Eye (tissue), 1 donor: ENCODE data around the gene ZFR2.

Source experiments
- DNase-seq: peaks from one replicate; pipeline ENCODE4 v3.0.0-alpha.2; 2015

Gene ZFR2

GRCh38 chr19:3785938-3786824, 82.7 kb downstream of the ZFR2 start, which contains the start of gene MATK:
MATK (minus strand) TSS chr19:3786381; CDS start chr19:3785135, 1,246 bp downstream.
- peak; percentile 31 for DNase-seq

- DNase-seq: peak; percentile 16
Observed at GRCh38 chr19:3785451-3785937, 83.3 kb downstream of the ZFR2 start.

- no peak for DNase-seq
Observed at GRCh38 chr19:3784607-3785450, 84.0 kb downstream of the ZFR2 start.

- DNase-seq: no peak
Observed at GRCh38 chr19:3783660-3784584, 84.9 kb downstream of the ZFR2 start.

GRCh38 chr19:3782903-3783302, 85.9 kb downstream of the ZFR2 start:
- no peak for DNase-seq

GRCh38 chr19:3782330-3782729, 86.5 kb downstream of the ZFR2 start:
- DNase-seq: no peak

- no peak for DNase-seq
Observed at GRCh38 chr19:3781603-3782002, 87.2 kb downstream of the ZFR2 start.

- no peak for DNase-seq
Observed at GRCh38 chr19:3780786-3781304, 88.0 kb downstream of the ZFR2 start.

GRCh38 chr19:3778899-3779723, 89.7 kb downstream of the ZFR2 start:
- no peak for DNase-seq

GRCh38 chr19:3778104-3778867, 90.6 kb downstream of the ZFR2 start:
- DNase-seq: no peak

- DNase-seq: no peak
Observed at GRCh38 chr19:3776479-3777040, 92.3 kb downstream of the ZFR2 start.

- no peak for DNase-seq
Observed at GRCh38 chr19:3775831-3776230, 93.0 kb downstream of the ZFR2 start.

- no peak for DNase-seq
Observed at GRCh38 chr19:3775374-3775711, 93.5 kb downstream of the ZFR2 start.

- DNase-seq: peak; percentile 55
Observed at GRCh38 chr19:3774621-3775373, 94.0 kb downstream of the ZFR2 start.

GRCh38 chr19:3773814-3774515, 94.9 kb downstream of the ZFR2 start:
- DNase-seq: no peak

- no peak for DNase-seq
Observed at GRCh38 chr19:3771906-3772455, 96.9 kb downstream of the ZFR2 start, which contains the start of gene RAX2. RAX2 (minus strand) TSS chr19:3772228; CDS start chr19:3771742, 486 bp downstream.

GRCh38 chr19:3771000-3771905, 97.6 kb downstream of the ZFR2 start:
- no peak for DNase-seq
